HG02678 (cell line): Measurements from ENCODE around the gene TNFSF4.
"Not testable (repeated sequence)": the region's sequence is repeated elsewhere in the genome, so short reads cannot be mapped to it uniquely, and the experiment has no call there.

Experiments
- ATAC-seq: cut with Tn5 transposase; IDR thresholded peaks from one replicate; pipeline ENCODE4 v1.9.1; 2021; ENCODE audit warnings: mild to moderate bottlenecking, moderate library complexity; ENCODE audit not compliant: unreplicated experiment

Gene TNFSF4, protein sequence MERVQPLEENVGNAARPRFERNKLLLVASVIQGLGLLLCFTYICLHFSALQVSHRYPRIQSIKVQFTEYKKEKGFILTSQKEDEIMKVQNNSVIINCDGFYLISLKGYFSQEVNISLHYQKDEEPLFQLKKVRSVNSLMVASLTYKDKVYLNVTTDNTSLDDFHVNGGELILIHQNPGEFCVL

DNA sequence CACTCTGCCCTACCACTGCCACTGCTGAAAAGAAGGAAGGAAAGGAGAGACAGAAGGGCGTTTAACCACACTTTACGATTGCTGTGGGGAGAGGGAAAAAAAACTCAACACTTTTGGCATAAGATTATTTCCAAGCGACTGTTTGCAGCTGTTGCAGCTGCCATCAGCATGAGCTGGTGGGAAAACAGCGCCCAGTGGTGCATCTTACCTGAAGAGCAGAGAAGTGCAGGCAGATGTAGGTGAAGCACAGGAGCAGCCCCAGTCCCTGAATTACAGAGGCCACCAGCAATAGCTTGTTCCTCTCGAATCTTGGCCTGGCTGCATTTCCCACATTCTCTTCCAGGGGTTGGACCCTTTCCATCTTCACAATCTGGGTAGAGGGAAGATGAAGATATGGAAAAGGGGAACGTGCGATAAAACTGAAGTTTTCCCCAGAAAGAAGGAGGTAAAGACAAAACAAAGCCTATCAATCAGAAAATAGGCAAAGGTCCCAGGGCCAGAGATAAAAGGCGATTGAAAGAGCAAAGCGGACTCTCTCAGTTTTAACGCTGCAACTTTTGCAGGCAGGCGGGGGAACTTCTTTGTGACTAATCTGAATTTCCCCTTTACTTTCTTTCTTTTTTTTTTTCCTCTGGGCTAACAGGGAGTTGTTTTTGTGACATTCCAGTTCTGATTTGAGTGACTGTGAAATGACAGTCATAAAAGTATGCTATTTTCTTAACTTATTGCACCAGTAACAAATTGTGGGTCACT lies at the start of gene TNFSF4:
Gene TNFSF4 (minus strand): TSS at position 516 of the 753 bp plus-strand sequence. CDS start 155 bp downstream, at position 361.
- no peak for ATAC-seq

DNA sequence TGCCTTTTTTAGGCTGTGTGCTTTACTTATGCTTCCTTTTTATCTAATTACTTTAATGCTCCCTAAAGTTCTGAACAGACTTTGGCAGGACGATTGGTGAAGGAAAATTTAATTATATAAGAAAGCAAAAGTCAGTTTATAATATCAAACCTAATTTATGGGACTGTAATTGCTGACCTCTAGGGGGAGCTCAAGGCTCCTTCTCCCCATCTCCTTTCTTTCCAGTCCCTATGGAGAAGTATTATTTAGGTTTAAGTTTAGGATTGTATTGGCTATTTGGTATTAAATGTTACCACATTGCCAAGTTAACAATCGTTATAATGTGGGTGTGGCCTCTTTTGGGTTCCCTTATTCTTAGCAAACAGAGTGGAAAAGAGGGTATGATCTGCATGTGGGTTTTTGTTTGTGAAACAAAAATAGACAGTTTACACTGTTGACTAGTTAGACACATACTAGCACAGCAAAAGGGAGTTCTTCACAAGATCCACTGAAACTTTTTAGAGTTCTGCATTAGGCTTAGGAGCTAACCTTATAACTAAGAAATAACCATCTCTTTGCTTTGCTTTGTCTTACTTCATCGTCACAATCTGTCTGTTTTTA lies 48.2 kb upstream of the TNFSF4 start:
- ATAC-seq, result no peak

DNA sequence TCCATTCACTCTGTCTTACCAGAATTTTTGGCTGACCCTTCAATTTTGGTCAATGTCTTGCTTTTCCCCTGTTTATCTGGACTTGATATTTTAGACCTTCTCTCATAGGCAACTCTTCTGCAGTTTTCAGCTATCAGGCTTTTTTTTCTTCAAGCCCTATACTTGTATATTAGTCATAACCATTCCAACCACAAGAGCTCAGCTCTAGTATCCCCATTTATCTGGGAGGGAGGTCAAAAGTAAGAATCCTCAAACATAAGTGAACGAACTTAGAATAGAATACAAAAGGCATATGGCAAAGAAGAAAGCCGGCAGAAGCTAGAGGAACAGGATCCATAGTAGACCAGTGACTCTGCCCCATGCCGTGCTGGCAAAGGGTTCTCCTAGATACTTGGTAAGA lies 45.9 kb upstream of the TNFSF4 start:
- ATAC-seq, result no peak

DNA sequence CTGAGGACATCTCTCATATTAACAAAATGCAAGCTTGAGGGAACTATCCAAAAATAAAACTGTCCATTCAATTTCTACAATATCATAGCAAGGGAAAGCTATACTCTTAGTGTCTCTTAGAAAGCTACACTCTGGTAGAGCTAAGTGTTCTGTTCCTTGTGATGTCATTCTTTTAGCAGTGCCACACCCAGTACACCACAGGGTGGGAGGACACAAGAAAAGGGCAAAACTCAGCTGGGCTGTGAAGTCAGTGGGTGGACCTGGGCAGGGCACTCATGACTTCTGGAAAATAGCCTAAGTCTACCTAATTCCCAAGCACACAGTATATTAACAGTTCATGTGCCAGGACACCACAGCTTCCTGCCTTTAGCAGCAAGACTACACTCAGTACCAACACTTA lies 42.2 kb upstream of the TNFSF4 start:
- no peak for ATAC-seq

DNA sequence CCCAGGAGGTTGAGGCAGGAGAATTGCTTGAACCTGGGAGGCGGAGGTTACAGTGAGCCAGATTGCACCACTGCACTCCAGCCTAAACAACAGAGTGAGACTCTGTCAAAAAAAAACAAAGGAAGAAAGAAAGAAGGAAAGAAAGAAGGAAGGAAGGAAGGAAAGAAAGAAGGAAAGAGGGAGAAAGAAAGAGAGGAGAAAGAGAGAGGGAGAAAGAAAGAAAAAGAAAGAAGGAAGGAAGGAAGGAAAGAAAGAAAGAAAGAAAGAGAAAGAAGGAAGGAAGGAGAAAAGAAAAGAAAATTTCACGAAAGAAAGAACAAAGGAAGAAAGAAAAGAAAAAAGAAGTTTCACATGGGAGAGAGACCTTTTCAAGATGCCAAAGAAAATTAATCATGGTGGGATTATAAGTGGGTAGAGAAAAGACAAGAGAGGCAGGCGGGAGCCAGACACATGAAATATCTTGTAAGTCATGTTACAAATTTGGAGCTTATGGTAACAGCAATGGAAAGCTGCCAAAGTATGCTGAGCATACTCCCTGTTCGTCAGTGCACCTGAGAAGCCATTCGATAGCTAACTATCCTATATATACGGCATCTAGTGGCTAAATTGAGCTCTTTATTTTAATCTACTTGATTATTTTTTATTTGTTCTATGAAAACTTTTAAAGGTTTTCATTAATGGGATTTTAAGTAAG lies 41.3 kb upstream of the TNFSF4 start:
- no peak for ATAC-seq

DNA sequence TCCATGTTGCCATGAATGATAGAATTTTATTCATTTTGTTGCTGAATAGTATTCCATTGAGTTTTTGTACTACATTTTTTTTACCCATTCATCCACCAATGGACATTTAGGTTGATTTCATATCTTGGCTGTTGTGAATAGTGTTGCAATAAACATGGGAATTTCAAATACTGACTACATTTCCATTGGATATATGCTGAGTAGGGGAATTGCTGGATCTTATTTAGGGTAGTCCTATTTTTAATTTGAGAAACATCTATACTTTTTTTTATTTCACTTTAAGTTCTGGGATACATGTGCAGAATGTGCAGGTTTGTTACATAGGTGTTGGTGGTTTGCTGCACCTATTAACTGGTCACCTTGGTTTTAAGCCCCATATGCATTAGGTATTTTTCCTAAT lies 38.8 kb upstream of the TNFSF4 start:
- ATAC-seq, result no peak

DNA sequence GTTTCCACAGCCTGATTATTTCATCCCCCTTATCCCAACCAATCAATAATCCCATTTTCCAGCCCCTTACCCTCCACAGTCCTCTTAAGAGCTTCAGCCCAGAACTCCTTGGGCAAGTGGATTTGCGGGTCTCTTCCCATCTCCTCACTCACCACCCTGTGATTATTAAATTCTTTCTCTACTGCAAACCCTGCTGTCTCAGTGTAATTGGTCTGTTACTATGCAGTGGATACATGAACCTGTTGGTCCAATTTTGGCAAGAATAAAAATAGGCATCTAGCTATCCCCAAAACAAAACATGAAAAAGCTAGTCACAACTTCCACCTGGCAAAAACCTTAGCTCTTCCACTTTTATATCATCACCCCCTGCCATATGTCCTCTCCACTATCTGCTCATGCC lies 36.2 kb upstream of the TNFSF4 start:
- ATAC-seq, result no peak

DNA sequence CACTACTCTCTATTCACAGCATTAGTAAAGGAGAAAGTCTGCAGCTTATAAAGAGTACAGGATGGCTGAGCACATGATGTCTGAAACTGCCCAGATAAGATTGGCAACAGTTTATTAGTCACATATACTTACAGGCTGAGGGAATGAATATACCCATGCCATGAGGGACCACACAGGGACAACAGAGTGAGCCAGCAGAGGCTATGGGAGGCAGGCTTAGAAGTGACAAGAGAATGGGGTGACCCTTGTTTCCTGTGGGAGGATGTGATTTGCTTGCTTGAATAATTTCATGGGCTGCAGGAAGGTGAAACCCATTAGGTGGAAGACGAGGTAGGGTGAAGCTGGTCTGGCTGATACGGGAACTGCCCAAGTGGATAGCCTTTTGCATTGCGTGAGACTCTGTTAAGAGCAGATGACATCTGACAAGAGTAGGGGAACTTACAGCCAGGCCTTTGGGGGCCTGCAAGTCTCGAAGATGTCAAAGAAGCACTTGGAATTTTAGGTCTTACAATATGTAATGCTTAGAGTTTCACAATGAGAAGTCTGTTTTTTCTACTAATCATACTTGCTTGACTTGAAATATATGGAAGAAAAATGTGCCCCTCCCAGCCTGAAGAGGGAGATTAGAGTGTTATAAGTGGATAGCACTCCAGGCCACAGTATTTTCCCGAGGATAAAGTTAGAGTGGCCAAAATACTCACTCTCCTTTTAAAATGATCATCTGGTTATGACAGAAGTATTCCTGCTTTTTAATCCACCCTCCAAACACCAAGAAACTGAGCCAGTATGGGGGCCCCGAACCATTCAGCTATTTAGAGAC lies 34.6 kb upstream of the TNFSF4 start:
- no peak for ATAC-seq

DNA sequence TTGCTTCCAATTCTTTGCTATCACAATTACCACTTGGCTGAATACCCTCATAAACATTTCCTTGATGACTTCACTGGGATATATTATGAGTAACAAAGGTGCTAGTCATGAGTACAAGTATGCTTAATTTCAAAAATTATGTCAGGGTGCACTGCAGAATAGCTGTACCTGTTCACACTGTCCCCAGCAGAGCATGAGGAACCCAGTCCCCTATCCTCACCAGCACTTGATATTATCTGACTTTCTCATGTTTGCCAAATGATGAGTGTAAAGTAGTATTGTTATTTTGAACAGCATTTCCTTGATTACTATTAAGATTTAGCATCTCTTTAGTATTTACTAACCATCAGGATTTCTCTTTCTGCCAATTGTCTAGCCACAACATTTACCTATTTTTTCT lies 33.5 kb upstream of the TNFSF4 start:
- ATAC-seq, result no peak

DNA sequence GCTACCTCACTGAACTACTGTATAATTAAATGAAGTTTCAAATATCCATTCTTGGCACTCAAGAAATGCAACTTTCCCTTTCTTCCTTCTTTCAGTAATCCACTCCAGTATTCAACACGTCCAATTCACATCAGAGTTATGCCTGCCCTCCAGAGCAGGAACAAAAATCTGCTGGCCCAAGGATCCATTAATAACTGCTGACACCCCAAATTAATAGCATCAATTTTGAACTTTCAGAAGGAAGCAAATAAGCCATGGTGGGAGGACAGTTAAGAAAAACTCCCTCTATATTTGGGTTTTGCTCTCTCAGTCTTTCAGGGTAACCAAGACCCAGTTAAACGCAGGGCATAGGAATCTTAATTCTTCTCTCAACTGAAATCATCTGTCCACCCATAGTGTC lies 31.9 kb upstream of the TNFSF4 start:
- no peak for ATAC-seq

DNA sequence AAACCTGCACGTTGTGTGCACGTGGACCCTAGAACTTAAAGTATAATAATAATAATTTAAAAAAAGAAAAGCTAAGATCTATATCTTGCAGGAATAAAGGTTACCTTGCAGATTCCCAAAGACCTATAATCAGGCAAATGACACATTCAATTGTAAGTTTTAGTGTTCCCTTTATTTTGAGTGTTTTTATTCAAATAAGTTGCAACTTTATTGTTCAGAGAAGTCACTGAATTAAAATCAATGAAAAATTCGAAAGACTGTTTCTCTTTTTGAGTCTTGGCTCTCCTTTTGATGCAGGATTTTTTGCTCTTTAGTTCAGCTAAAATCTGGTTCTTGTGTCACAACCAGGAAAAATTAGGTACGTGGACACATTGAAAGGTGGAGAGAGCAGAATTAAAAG lies 27.8 kb upstream of the TNFSF4 start:
- no peak for ATAC-seq

DNA sequence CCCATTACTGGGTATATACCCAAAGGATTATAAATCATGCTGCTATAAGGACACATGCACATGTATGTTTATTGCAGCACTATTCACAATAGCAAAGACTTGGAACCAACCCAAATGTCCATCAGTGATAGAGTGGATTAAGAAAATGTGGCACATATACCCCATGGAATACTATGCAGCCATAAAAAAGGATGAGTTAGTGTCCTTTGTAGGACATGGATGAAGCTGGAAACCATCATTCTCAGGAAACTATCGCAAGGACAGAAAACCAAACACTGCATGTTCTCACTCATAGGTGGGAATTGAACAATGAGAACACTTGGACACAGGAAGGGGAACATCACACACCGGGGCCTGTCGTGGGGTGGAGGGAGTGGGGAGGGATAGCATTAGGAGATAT lies 27.3 kb upstream of the TNFSF4 start:
- ATAC-seq, result not testable (repeated sequence)

DNA sequence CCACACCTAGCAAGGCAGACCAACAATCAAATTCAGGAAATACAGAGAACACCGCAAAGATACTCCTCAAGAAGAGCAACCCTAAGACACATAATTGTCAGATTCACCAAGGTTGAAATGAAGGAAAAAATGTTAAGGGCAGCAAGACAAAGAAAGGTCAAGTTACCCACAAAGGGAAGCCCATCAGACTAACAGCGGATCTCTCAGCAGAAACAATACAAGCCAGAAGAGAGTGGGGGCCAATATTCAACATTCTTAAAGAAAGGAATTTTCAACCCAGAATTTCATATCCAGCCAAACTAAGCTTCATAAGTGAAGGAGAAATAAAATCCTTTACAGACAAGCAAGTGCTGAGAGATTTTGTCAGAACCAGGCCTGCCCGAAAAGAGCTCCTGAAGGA lies 21.9 kb upstream of the TNFSF4 start:
- not testable (repeated sequence) for ATAC-seq

DNA sequence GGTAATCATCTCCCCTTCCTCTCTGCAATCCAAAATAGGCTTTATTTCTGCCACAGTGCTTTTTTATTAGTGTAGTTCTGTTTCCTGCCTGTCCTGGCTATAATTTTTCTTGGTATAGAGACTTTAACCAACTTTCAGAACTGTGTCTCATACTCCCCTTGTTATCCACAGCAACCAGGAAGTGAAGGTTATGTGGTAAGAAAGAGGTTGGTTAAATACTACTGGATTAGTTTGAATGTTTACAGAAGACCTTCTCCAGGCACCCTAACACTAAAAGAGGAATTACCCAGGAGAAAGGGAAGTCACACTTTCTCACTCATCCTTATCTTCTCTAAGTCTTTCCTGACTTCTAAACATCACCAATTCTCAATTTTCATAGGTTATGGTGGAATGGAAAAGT lies 17.8 kb upstream of the TNFSF4 start:
- no peak for ATAC-seq

DNA sequence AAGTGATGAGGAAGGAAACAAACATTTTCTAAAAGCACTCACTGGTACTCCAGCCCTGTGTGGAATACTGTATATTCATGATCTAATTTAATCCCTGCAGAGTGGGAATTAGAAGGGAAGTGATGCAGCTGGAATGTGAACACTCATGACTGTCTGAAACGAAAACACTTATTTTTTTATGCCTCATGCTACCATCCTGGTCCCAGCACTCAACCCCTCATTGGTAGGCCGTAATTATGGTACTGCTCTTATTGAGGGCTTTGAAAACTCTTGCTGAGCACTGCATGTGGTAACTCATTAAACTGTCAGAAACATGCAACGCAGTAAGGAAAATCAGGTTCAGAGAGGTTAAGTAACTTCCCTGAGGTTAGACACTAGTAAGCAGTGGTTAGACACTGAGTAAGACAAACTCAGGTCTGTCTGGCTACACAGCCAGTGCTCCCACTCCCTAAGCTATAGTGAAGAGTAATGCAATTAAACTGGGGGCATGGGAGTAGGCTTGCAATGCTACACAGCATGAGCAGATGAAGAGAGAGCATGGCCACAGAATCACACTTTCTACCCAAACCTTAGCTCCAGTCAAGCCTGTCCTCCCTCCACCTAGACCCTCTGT lies 17.3 kb upstream of the TNFSF4 start:
- no peak for ATAC-seq

DNA sequence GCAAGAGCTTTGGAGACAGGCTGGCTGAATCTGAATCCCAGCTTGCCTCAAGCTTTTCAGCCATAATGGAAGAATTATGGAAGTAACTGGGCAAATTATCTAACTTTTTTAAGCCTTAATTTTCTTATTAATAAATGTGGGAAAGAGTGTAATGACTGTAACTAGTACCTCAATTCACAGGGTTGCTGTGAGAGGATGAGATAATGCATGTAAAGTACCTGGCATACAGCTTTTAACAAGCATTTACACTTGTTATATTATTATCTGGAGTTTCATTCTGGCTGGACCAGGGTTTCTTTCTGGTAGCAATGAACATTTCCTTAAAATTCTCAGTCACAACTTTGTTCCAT lies 15.9 kb upstream of the TNFSF4 start:
- no peak for ATAC-seq

DNA sequence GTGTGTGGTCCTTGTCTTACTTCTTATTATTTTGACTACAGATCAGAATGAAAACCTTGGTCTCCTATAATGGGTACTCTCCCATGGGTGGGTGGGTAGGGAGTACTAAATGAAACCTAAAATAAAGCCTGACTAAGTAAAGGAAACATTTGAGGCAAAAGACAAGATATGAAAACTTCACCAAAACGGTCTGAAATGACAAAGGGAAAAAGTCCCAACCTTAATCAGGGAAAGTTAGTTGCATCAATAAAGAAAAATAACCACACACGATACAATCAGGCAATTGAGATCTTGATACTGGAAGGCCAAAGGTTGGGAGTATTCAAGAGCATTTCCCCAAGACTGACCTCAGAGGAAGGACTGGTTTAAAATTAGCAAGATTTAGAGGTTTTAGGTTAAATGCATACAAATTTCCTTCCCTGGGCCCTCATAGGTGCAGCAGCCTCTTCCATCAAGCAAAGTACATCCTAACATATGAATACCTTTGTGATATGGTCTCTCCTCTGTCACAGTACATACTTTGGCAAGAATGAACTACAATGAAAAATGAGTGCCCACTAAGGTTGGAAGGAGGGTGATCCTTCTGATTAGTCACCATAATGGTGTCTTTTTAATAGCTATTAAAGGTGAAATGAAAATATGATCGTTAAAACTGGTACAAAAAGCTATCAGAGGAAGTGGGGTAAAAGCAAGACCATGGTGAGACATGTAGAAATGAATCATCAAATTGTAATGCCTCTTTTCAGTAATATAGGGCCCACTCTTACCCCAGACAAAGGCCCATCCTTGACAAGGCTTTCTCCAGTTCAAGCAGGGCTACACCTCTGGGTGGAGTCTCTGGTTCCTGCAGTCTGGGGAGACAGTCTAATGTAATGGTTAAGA lies 15.3 kb upstream of the TNFSF4 start:
- ATAC-seq, result no peak

DNA sequence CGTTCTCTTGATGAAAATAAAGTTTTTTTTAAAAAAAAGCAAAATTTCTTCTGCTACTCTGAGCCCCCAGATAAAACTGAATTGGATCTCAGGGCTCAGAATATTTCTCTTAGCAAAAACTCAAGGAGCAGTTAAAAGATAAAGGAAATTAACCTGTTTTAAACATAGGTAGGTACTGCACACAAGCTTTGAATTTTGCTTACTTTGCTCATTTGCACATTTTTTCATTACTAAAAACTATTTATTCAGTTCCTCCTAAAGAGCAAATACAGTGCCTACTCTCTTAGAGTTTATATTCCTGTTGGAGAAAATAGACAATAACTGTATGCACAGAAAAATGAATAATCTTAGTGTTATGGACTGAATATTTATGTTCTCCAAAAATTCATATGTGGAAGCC lies 13.0 kb upstream of the TNFSF4 start:
- ATAC-seq, result no peak

DNA sequence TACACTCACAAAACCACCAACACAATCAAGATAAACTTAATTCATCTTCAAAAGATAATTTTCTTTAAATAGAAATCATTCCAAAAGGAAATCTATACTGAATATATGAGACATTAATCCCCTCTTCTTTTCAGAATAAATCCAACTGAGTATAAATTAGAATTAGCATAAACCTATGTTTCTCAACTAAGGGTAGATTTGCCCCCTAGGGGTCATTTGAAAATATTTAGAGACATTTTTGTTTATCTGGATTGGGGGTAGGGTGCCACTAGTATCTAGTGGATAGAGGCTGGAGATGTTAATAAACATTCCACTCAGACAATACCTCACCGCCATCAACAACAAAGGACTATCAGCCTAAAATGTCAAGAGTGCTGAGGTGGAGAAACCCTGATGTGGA lies 6.5 kb upstream of the TNFSF4 start:
- no peak for ATAC-seq
